HCT116 (cell line): ENCODE measurements around the gene SCARB1. TPM values are rescaled to one million over a fixed set of nuclear protein-coding genes. Genes with fewer than 3 reads are reported as not detected.

ENCODE experiments used
- ATAC-seq: fragments of 200-7000 bp; cut with Tn5 transposase; 2 replicates; pipeline ENCODE4 v1.9.1; 2020; ENCODE audit warnings: mild to moderate bottlenecking, moderate library complexity
- BruUV-seq: library from RNA; stranded (reverse); fragments of 400-500 nt; replicated peaks from 2 replicates; lab custom pipeline; 2021; lab: Mats Ljungman, UMichigan
- CTCF ChIA-PET: fragments of 300-600 bp; sonication (Branson Sonifier 250); formaldehyde crosslinking; loops from one replicate; lab custom pipeline; 2021; ENCODE audit warnings: antibody characterized with exemption; lab: Charles Lee
- POLR2A ChIA-PET: fragments of 300-600, 350-600 bp; sonication (Branson Sonifier 250); formaldehyde crosslinking; loops from one replicate; lab custom pipeline; 2021; ENCODE audit warnings: antibody characterized with exemption; lab: Charles Lee
- RAD21 ChIA-PET, 2 experiments: fragments of 300-600 bp; sonication (Branson Sonifier 250); formaldehyde crosslinking; loops; one replicate each; lab custom pipeline; 2023; ENCODE audit warnings: low total read pairs in 2 of 2; ENCODE audit not compliant: uncharacterized antibody in 2 of 2, unreplicated experiment in 2 of 2, low non-redundant PET in 1 of 2; lab: Charles Lee
- DNase-seq: peaks from one replicate; pipeline ENCODE4 v3.0.0-alpha.2; 2010; ENCODE audit warnings: low read depth, low spot score
- H2AFZ ChIP-seq: fragments of 200-600 bp; shearing (Covaris generic), sonication (generic); 2 replicates; pipeline ENCODE4 v1.6.1; 2017; ENCODE audit warnings: low read depth, mixed run types, mixed read lengths, antibody characterized with exemption, low read length; ENCODE audit not compliant: poor library complexity, severe bottlenecking
- H3K27ac ChIP-seq: 2 replicates; pipeline ENCODE4 v1.5.1; 2012; ENCODE audit warnings: low read depth, low read length
- H3K27me3 ChIP-seq: fragments of 200-600 bp; sonication (generic); 2 replicates; pipeline ENCODE4 v1.6.1; 2016; ENCODE audit warnings: mixed run types, low read length, mixed read lengths; ENCODE audit not compliant: insufficient read depth
- H3K36me3 ChIP-seq, 2 experiments: fragments of 200-500 bp in 1 of 2; fragments of 200-600 bp in 1 of 2; sonication (Bioruptor generic) in 1 of 2; sonication (generic) in 1 of 2; 2 replicates each; pipeline versions ENCODE4 v1.5.1 to v1.6.1; 2014 to 2016; ENCODE audit warnings: low read length in 2 of 2, inconsistent platforms in 1 of 2, mixed read lengths in 1 of 2, mixed run types in 1 of 2; ENCODE audit not compliant: insufficient read depth in 2 of 2, control insufficient read depth in 1 of 2
- H3K4me1 ChIP-seq, 2 experiments: fragments of 200-600 bp in 1 of 2; sonication (generic) in 1 of 2; 2 replicates each; pipeline versions ENCODE4 v1.5.1 to v1.6.1; 2012 to 2017; ENCODE audit warnings: low read length in 2 of 2, inconsistent platforms in 1 of 2, mild to moderate bottlenecking in 1 of 2, mixed read lengths in 1 of 2, mixed run types in 1 of 2, moderate library complexity in 1 of 2; ENCODE audit not compliant: insufficient read depth in 2 of 2, control insufficient read depth in 1 of 2
- H3K4me2 ChIP-seq: fragments of 200-600 bp; sonication (generic); 2 replicates; pipeline ENCODE4 v1.6.1; 2017; ENCODE audit warnings: mixed run types, low read length, mixed read lengths
- H3K4me3 ChIP-seq, 2 experiments: fragments of 200-600 bp in 1 of 2; sonication (generic) in 1 of 2; replicated peaks in 1 of 2; 2 replicates each; pipeline ENCODE4 v1.5.1; 2011 to 2016; ENCODE audit warnings: low read length in 2 of 2, control low read depth in 1 of 2, low read depth in 1 of 2, mild to moderate bottlenecking in 1 of 2, mixed read lengths in 1 of 2, mixed run types in 1 of 2
- H3K79me2 ChIP-seq: fragments of 200-600 bp; sonication (generic); 2 replicates; pipeline ENCODE4 v1.6.1; 2017; ENCODE audit warnings: mild to moderate bottlenecking, mixed run types, low read length, moderate library complexity, mixed read lengths; ENCODE audit not compliant: insufficient read depth
- H3K9ac ChIP-seq: fragments of 200-600 bp; sonication (generic); 2 replicates; pipeline ENCODE4 v1.6.1; 2016; ENCODE audit warnings: low read length, mixed read lengths
- H3K9me2 ChIP-seq: fragments of 200-600 bp; sonication (generic), shearing (Covaris generic); 2 replicates; pipeline ENCODE4 v1.6.1; 2017; ENCODE audit warnings: mixed run types, mild to moderate bottlenecking, moderate library complexity; ENCODE audit not compliant: insufficient read depth
- H3K9me3 ChIP-seq, 2 experiments: fragments of 200-500 bp in 1 of 2; fragments of 200-600 bp in 1 of 2; sonication (Bioruptor generic) in 1 of 2; sonication (generic) in 1 of 2; 2 replicates each; pipeline ENCODE4 v1.6.1; 2014 to 2017; ENCODE audit warnings: low read length in 2 of 2, mixed read lengths in 2 of 2, inconsistent platforms in 1 of 2, low read depth in 1 of 2, mild to moderate bottlenecking in 1 of 2, mixed run types in 1 of 2, moderate library complexity in 1 of 2; ENCODE audit not compliant: control insufficient read depth in 1 of 2, insufficient read depth in 1 of 2
- H4K20me1 ChIP-seq: fragments of 200-600 bp; sonication (generic), shearing (Covaris generic); 2 replicates; pipeline ENCODE4 v1.6.1; 2017; ENCODE audit warnings: mixed run types, mild to moderate bottlenecking, moderate library complexity; ENCODE audit not compliant: insufficient read depth
- EZH2 ChIP-seq: fragments of 200-600 bp; sonication (generic); IDR thresholded peaks from 2 replicates; pipeline ENCODE4 v1.6.1; 2017; ENCODE audit warnings: antibody characterized with exemption, mixed run types
- POLR2A ChIP-seq: IDR thresholded peaks from 2 replicates; pipeline ENCODE4 v1.7.0; 2011; ENCODE audit warnings: borderline replicate concordance; ENCODE audit not compliant: insufficient read depth, insufficient read length; ENCODE audit errors: extremely low read depth
- RAD21 ChIP-seq: IDR thresholded peaks from 2 replicates; pipeline ENCODE4 v1.6.1; 2012; ENCODE audit warnings: low read depth, mild to moderate bottlenecking
- SP1 ChIP-seq: IDR thresholded peaks from 2 replicates; pipeline ENCODE4 v1.6.1; 2012; ENCODE audit warnings: low read depth
- SRF ChIP-seq: IDR thresholded peaks from 2 replicates; pipeline ENCODE4 v1.6.1; 2012; ENCODE audit warnings: low read depth
- TCF7L2 ChIP-seq: IDR thresholded peaks from 2 replicates; pipeline ENCODE4 v1.7.0; 2011; ENCODE audit warnings: borderline replicate concordance, inconsistent platforms; ENCODE audit not compliant: insufficient read depth, insufficient read length; ENCODE audit errors: extremely low read depth
- ZFX ChIP-seq: fragments of 450-650 bp; IDR thresholded peaks from 2 replicates; pipeline ENCODE4 v1.6.1; 2017
- ZNF274 ChIP-seq: fragments of 200-500 bp; sonication (Bioruptor generic); IDR thresholded peaks from 2 replicates; pipeline ENCODE4 v1.6.1; 2014; ENCODE audit warnings: mild to moderate bottlenecking, low read depth, low read length, inconsistent platforms
- intact Hi-C: fragments of 100-400 bp; cut with micrococcal nuclease; formaldehyde crosslinking; loops from 2 replicates; pipeline ENCODE4 v1.10.0; 2022
- total RNA-seq: library from RNA; stranded (reverse); gene quantifications from one replicate; pipeline ENCODE4 v1.2.1, GENCODE V29; 2021; ENCODE audit not compliant: unreplicated experiment
- TF ChIP-seq, protein P1 (sequence below): IDR thresholded peaks from 2 replicates; pipeline ENCODE4 v1.6.1; 2012
- TF ChIP-seq, protein P2 (sequence below), 3 experiments: fragments of 200-600 bp in 1 of 3; sonication (generic) in 1 of 3; IDR thresholded peaks in 2 of 3; conservative IDR thresholded peaks in 1 of 3; 2 replicates each; pipeline ENCODE4 v1.5.1; 2012 to 2017; ENCODE audit warnings: low read depth in 2 of 3, low read length in 2 of 3, antibody characterized with exemption in 1 of 3, borderline replicate concordance in 1 of 3, control low read depth in 1 of 3, mild to moderate bottlenecking in 1 of 3, mixed read lengths in 1 of 3, mixed run types in 1 of 3, moderate library complexity in 1 of 3; ENCODE audit not compliant: insufficient read depth in 1 of 3
- TF ChIP-seq, protein P3 (sequence below): IDR thresholded peaks from 2 replicates; pipeline ENCODE4 v1.6.1; 2012

SCARB1 gene
- total RNA-seq, 1 experiment from 2014 or later: 95.5 TPM

DNA sequence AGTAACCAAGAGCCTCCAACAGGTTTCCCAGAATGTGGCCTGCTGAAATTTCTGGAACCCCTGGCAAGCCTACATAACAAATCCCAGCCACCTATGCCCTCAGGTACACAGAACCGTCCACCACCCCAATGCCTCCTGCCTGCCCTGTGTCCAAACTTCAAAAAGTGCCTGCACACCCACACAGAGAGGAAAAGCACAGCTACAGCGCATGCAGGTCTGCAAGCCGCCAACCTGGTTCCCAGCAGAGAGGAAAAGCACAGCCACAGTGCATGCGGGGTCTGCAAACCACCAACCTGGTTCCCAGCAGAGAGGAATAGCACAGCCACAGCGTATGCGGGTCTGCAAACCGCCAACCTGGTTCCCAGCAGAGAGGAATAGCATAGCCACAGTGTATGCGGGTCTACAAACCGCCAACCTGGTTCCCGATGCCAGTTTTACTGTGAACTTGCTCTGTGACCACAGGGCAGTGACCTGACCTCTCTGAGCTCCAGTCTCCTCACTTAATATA is 113.5 kb downstream of the SCARB1 start:
- Histone ChIP-seq H4K20me1 (no peaks in the 10 kb centered on the region), H3K4me3 (no peak overlapping the region), H3K36me3 (no peaks in the 10 kb centered on the region), H3K79me2 (no peaks in the 10 kb centered on the region), H3K4me2 (no peak overlapping the region), H3K27me3 (no peaks in the 10 kb centered on the region), H2AFZ (no peak overlapping the region), H3K9ac (no peak overlapping the region), H3K9me2 (no peaks in the 10 kb centered on the region), H3K27ac (no peak overlapping the region), H3K9me3 (peaks cover 0 to 13% of the 10 kb centered on the region in 2 experiments; a peak in 1 of 4 replicates), H3K4me1 (peaks cover 24 to 28% of the 10 kb centered on the region in 2 experiments)
- ChIA-PET POLR2A (no interaction called here), CTCF (no interaction called here), RAD21 (no interaction called here)
- ATAC-seq: no peak
- no TSS peak for BruUV-seq
- no peak for DNase-seq
- intact Hi-C loops: no loop called here
- no peak for TF ChIP-seq SRF
- no peak for TF ChIP-seq RAD21
- TF ChIP-seq, protein P1, sequence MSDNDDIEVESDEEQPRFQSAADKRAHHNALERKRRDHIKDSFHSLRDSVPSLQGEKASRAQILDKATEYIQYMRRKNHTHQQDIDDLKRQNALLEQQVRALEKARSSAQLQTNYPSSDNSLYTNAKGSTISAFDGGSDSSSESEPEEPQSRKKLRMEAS: no peak
- no peak for TF ChIP-seq TCF7L2
- TF ChIP-seq ZFX: no peak
- TF ChIP-seq EZH2: no peak
- TF ChIP-seq ZNF274: no peak
- TF ChIP-seq, protein P2, sequence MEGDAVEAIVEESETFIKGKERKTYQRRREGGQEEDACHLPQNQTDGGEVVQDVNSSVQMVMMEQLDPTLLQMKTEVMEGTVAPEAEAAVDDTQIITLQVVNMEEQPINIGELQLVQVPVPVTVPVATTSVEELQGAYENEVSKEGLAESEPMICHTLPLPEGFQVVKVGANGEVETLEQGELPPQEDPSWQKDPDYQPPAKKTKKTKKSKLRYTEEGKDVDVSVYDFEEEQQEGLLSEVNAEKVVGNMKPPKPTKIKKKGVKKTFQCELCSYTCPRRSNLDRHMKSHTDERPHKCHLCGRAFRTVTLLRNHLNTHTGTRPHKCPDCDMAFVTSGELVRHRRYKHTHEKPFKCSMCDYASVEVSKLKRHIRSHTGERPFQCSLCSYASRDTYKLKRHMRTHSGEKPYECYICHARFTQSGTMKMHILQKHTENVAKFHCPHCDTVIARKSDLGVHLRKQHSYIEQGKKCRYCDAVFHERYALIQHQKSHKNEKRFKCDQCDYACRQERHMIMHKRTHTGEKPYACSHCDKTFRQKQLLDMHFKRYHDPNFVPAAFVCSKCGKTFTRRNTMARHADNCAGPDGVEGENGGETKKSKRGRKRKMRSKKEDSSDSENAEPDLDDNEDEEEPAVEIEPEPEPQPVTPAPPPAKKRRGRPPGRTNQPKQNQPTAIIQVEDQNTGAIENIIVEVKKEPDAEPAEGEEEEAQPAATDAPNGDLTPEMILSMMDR (IDR thresholded peaks at IDR 0.05 in 2 of 3, conservative IDR thresholded peaks at IDR 0.05 in 1 of 3; ENCODE audit: borderline replicate concordance in 1 of 3, insufficient read depth in 1 of 3, low read depth in 2 of 3, low read length in 2 of 3): no peak
- no peak for TF ChIP-seq POLR2A
- TF ChIP-seq SP1: no peak
- TF ChIP-seq, protein P3, sequence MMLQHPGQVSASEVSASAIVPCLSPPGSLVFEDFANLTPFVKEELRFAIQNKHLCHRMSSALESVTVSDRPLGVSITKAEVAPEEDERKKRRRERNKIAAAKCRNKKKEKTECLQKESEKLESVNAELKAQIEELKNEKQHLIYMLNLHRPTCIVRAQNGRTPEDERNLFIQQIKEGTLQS: no peak
